SK-N-SH treated with all-trans-retinoic acid at 6 μM for 48 hours (cell line): ENCODE measurements around the gene IPPK.

Experiments used
- ATAC-seq: fragments of 200-7000 bp; cut with Tn5 transposase; 3 replicates; pipeline ENCODE4 v1.9.1; 2020; ENCODE audit warnings: mild to moderate bottlenecking, moderate library complexity
- ARNTL ChIP-seq: fragments of 450-650 bp; formaldehyde crosslinking; IDR thresholded peaks from 2 replicates; pipeline ENCODE4 v1.5.0; 2020; ENCODE audit warnings: low read depth, mild to moderate bottlenecking, moderate library complexity, borderline replicate concordance
- BACH2 ChIP-seq: fragments of 250-450 bp; sonication (Bioruptor Pico); IDR thresholded peaks from 2 replicates; pipeline ENCODE4 v1.9.0; 2021; ENCODE audit warnings: mild to moderate bottlenecking, borderline replicate concordance
- CSDC2 ChIP-seq: fragments of 250-450 bp; sonication (Bioruptor Pico); IDR thresholded peaks from 2 replicates; pipeline ENCODE4 v1.5.0; 2020; ENCODE audit warnings: mild to moderate bottlenecking, moderate library complexity
- CSRNP3 ChIP-seq: fragments of 250-450 bp; sonication (Bioruptor Pico); IDR thresholded peaks from 2 replicates; pipeline ENCODE4 v1.5.1; 2021; ENCODE audit warnings: mild to moderate bottlenecking, moderate library complexity
- ESRRG ChIP-seq: fragments of 250-450 bp; sonication (Bioruptor Pico); IDR thresholded peaks from 2 replicates; pipeline ENCODE4 v1.6.1; 2021; ENCODE audit warnings: mild to moderate bottlenecking
- GLIS3 ChIP-seq: fragments of 250-450 bp; sonication (Bioruptor Pico); IDR thresholded peaks from 2 replicates; pipeline ENCODE4 v1.5.0; 2020; ENCODE audit warnings: mild to moderate bottlenecking, moderate library complexity
- ISL1 ChIP-seq: fragments of 250-450 bp; sonication (Bioruptor Pico); IDR thresholded peaks from 2 replicates; pipeline ENCODE4 v2.1.2; 2022; ENCODE audit warnings: mild to moderate bottlenecking, moderate library complexity
- OSR1 ChIP-seq: fragments of 250-450 bp; sonication (Bioruptor Pico); IDR thresholded peaks from 2 replicates; pipeline ENCODE4 v1.8.0; 2022; ENCODE audit warnings: moderate library complexity, mild to moderate bottlenecking, inconsistent platforms
- RARB ChIP-seq: fragments of 250-450 bp; sonication (Bioruptor Pico); IDR thresholded peaks from 2 replicates; pipeline ENCODE4 v1.8.0; 2021; ENCODE audit warnings: mild to moderate bottlenecking, moderate library complexity
- TCF4 ChIP-seq: fragments of 250-450 bp; sonication (Bioruptor Pico); IDR thresholded peaks from 2 replicates; pipeline ENCODE4 v1.8.0; 2021; ENCODE audit warnings: mild to moderate bottlenecking, moderate library complexity, borderline replicate concordance
- TOX ChIP-seq: fragments of 250-450 bp; sonication (Bioruptor Pico); IDR thresholded peaks from 2 replicates; pipeline ENCODE4 v1.8.0; 2021; ENCODE audit warnings: mild to moderate bottlenecking, moderate library complexity, borderline replicate concordance
- TSHZ2 ChIP-seq: fragments of 250-450 bp; sonication (Bioruptor Pico); IDR thresholded peaks from 2 replicates; pipeline ENCODE4 v1.5.0; 2020; ENCODE audit warnings: mild to moderate bottlenecking, moderate library complexity
- ZC3H10 ChIP-seq: fragments of 250-450 bp; sonication (Bioruptor Pico); IDR thresholded peaks from 2 replicates; pipeline ENCODE4 v1.5.1; 2021; ENCODE audit warnings: mild to moderate bottlenecking, moderate library complexity
- ZFP3 ChIP-seq: fragments of 250-450 bp; sonication (Bioruptor Pico); IDR thresholded peaks from 2 replicates; pipeline ENCODE4 v1.5.0; 2020; ENCODE audit warnings: mild to moderate bottlenecking, moderate library complexity
- ZFP30 ChIP-seq: fragments of 450-650 bp; formaldehyde crosslinking; IDR thresholded peaks from 2 replicates; pipeline ENCODE4 v1.5.0; 2022; ENCODE audit warnings: mild to moderate bottlenecking, moderate library complexity
- ZNF565 ChIP-seq: fragments of 450-650 bp; formaldehyde crosslinking; conservative IDR thresholded peaks from 2 replicates; pipeline ENCODE4 v1.5.0; 2020; ENCODE audit warnings: low read depth, mild to moderate bottlenecking, moderate library complexity
- ZNF70 ChIP-seq: fragments of 450-650 bp; formaldehyde crosslinking; IDR thresholded peaks from 2 replicates; pipeline ENCODE4 v1.5.0; 2020; ENCODE audit warnings: mild to moderate bottlenecking, moderate library complexity
- ZNF8 ChIP-seq: fragments of 450-650 bp; formaldehyde crosslinking; IDR thresholded peaks from 2 replicates; pipeline ENCODE4 v1.5.0; 2020; ENCODE audit warnings: mild to moderate bottlenecking, moderate library complexity
- TF ChIP-seq, protein P1 (sequence below): fragments of 250-450 bp; sonication (Bioruptor Pico); IDR thresholded peaks from 2 replicates; pipeline ENCODE4 v1.8.0; 2021; ENCODE audit warnings: low read depth, mild to moderate bottlenecking, moderate library complexity, borderline replicate concordance
- TF ChIP-seq, protein P2 (sequence below): fragments of 250-450 bp; sonication (Bioruptor Pico); IDR thresholded peaks from 2 replicates; pipeline ENCODE4 v1.8.0; 2020; ENCODE audit warnings: mild to moderate bottlenecking, moderate library complexity, borderline replicate concordance
- TF ChIP-seq, protein P3 (sequence below): fragments of 250-450 bp; sonication (Bioruptor Pico); IDR thresholded peaks from 2 replicates; pipeline ENCODE4 v1.5.1; 2020; ENCODE audit warnings: low read depth, mild to moderate bottlenecking, moderate library complexity

Gene IPPK

DNA sequence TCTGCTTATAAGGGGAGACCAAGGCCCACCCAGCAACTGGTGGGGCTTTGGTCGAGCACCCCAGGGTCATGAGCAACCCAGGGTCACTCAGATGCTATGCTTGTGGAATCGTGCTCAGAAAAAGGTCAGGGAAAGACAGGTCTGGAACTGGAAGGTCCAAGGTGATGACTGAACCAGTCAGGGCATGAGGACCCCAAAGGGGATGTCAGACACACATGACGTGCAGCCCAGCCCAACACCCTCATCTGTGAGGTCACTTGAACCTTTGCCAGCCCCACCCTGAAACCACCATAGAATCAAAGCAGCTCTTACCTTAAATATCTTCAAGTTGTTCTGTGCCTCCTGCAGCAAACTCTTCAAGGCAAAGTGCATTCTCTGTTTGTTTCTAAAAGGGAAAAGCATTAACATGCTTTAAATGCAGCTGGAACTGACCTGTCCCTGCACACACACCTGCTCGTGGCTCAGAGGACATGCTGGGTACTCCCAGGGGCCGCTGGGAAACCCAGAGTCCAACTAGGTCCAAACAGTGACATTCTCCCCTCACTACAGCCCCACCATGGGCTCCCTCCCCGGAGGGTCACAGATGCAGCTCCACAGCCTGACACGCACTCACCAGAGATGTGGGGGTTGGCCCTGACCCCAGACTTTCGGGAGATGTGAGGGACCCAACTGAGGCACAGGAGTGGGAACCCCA, 29.4 kb downstream of the IPPK start:
- TF ChIP-seq, protein P1, sequence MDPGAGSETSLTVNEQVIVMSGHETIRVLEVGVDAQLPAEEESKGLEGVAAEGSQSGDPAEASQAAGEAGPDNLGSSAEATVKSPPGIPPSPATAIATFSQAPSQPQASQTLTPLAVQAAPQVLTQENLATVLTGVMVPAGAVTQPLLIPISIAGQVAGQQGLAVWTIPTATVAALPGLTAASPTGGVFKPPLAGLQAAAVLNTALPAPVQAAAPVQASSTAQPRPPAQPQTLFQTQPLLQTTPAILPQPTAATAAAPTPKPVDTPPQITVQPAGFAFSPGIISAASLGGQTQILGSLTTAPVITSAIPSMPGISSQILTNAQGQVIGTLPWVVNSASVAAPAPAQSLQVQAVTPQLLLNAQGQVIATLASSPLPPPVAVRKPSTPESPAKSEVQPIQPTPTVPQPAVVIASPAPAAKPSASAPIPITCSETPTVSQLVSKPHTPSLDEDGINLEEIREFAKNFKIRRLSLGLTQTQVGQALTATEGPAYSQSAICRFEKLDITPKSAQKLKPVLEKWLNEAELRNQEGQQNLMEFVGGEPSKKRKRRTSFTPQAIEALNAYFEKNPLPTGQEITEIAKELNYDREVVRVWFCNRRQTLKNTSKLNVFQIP (CRISPR knock-in tag), result no peak
- no peak for TF ChIP-seq ZNF8 (CRISPR knock-in tag)
- no peak for TF ChIP-seq TSHZ2 (CRISPR knock-in tag)
- TF ChIP-seq BACH2 (CRISPR knock-in tag), result no peak
- TF ChIP-seq RARB (CRISPR knock-in tag), result no peak
- TF ChIP-seq, protein P2, sequence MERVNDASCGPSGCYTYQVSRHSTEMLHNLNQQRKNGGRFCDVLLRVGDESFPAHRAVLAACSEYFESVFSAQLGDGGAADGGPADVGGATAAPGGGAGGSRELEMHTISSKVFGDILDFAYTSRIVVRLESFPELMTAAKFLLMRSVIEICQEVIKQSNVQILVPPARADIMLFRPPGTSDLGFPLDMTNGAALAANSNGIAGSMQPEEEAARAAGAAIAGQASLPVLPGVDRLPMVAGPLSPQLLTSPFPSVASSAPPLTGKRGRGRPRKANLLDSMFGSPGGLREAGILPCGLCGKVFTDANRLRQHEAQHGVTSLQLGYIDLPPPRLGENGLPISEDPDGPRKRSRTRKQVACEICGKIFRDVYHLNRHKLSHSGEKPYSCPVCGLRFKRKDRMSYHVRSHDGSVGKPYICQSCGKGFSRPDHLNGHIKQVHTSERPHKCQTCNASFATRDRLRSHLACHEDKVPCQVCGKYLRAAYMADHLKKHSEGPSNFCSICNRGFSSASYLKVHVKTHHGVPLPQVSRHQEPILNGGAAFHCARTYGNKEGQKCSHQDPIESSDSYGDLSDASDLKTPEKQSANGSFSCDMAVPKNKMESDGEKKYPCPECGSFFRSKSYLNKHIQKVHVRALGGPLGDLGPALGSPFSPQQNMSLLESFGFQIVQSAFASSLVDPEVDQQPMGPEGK (CRISPR knock-in tag), result no peak
- TF ChIP-seq ZFP3 (CRISPR knock-in tag), result no peak
- TF ChIP-seq GLIS3 (CRISPR knock-in tag), result no peak
- TF ChIP-seq ESRRG (CRISPR knock-in tag), result no peak
- no peak for TF ChIP-seq ZC3H10 (CRISPR knock-in tag)
- no peak for TF ChIP-seq ZFP30 (CRISPR knock-in tag)
- TF ChIP-seq, protein P3, sequence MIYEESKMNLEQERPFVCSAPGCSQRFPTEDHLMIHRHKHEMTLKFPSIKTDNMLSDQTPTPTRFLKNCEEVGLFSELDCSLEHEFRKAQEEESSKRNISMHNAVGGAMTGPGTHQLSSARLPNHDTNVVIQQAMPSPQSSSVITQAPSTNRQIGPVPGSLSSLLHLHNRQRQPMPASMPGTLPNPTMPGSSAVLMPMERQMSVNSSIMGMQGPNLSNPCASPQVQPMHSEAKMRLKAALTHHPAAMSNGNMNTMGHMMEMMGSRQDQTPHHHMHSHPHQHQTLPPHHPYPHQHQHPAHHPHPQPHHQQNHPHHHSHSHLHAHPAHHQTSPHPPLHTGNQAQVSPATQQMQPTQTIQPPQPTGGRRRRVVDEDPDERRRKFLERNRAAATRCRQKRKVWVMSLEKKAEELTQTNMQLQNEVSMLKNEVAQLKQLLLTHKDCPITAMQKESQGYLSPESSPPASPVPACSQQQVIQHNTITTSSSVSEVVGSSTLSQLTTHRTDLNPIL (CRISPR knock-in tag), result no peak
- TF ChIP-seq TOX (CRISPR knock-in tag), result no peak
- TF ChIP-seq ARNTL (CRISPR knock-in tag), result no peak
- TF ChIP-seq TCF4 (CRISPR knock-in tag), result no peak
- TF ChIP-seq ZNF565, result no peak
- no peak for TF ChIP-seq ISL1 (CRISPR knock-in tag)
- no peak for TF ChIP-seq ZNF70 (CRISPR knock-in tag)
- TF ChIP-seq, all 23 proteins: peak for 0

GRCh38 chr9:92639791-92640271, 30.1 kb downstream of the IPPK start:
- ATAC-seq, result no peak
- TF ChIP-seq ZNF70 (CRISPR knock-in tag) (no peak), GLIS3 (CRISPR knock-in tag) (no peak), ESRRG (CRISPR knock-in tag) (no peak), ZC3H10 (CRISPR knock-in tag) (no peak), ISL1 (CRISPR knock-in tag) (no peak), BACH2 (CRISPR knock-in tag) (no peak), CSDC2 (no peak), TOX (CRISPR knock-in tag) (no peak), TCF4 (CRISPR knock-in tag) (no peak), ZFP3 (CRISPR knock-in tag) (no peak), CSRNP3 (CRISPR knock-in tag) (no peak), OSR1 (CRISPR knock-in tag) (no peak)
- TF ChIP-seq, protein P1 (CRISPR knock-in tag), result no peak
- TF ChIP-seq, protein P3 (CRISPR knock-in tag), result no peak
- TF ChIP-seq, protein P2 (CRISPR knock-in tag), result no peak

More for the DNA sequence above, 29.4 kb downstream of the IPPK start:
- no peak for ATAC-seq
